Choroid plexus epithelial cell (primary cell): Measurements from ENCODE around the gene CDC42.

ENCODE experiments used
- DNase-seq: peaks from one replicate; pipeline ENCODE4 v3.0.0-alpha.2; 2010; ENCODE audit warnings: low read depth
- H3K4me3 ChIP-seq: 2 replicates; pipeline ENCODE4 v1.5.1; 2011; ENCODE audit warnings: low read depth, mild to moderate bottlenecking, control low read depth, low read length, moderate library complexity
- TF ChIP-seq, protein P1 (sequence below): conservative IDR thresholded peaks from 2 replicates; pipeline ENCODE4 v1.5.1; 2011; ENCODE audit warnings: low read depth, mild to moderate bottlenecking, control low read depth, inconsistent platforms, low read length, moderate library complexity

Gene CDC42

DNA sequence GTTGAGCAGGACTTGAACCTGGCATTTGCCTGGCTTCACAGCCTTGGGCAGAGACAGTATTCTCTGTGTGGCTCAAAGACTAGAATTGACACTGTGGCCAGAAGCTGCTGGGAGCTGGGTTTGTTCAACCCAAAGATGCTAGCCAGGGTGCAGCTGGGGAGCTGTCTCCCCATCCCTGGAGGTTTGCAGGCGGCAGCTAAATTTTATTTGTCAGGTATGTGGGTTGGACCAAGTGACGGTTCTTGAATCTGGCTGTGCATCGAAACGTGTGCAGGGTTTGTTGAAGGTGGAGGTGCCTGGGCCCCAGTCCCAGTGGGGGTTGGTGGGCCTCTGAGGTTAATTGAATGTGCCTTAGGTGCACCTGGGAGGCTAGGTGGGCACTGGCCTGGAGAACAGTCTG is 78.6 kb downstream of the CDC42 start:
- TF ChIP-seq, protein P1, sequence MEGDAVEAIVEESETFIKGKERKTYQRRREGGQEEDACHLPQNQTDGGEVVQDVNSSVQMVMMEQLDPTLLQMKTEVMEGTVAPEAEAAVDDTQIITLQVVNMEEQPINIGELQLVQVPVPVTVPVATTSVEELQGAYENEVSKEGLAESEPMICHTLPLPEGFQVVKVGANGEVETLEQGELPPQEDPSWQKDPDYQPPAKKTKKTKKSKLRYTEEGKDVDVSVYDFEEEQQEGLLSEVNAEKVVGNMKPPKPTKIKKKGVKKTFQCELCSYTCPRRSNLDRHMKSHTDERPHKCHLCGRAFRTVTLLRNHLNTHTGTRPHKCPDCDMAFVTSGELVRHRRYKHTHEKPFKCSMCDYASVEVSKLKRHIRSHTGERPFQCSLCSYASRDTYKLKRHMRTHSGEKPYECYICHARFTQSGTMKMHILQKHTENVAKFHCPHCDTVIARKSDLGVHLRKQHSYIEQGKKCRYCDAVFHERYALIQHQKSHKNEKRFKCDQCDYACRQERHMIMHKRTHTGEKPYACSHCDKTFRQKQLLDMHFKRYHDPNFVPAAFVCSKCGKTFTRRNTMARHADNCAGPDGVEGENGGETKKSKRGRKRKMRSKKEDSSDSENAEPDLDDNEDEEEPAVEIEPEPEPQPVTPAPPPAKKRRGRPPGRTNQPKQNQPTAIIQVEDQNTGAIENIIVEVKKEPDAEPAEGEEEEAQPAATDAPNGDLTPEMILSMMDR: no peak
- no peak for DNase-seq
- no peak overlapping the region for H3K4me3 ChIP-seq

GRCh38 chr1:22131875-22132486 is 79.5 kb downstream of the CDC42 start:
- H3K4me3 ChIP-seq: no peak overlapping the region
- no peak for DNase-seq
- TF ChIP-seq, protein P1: peak; percentile 89

DNA sequence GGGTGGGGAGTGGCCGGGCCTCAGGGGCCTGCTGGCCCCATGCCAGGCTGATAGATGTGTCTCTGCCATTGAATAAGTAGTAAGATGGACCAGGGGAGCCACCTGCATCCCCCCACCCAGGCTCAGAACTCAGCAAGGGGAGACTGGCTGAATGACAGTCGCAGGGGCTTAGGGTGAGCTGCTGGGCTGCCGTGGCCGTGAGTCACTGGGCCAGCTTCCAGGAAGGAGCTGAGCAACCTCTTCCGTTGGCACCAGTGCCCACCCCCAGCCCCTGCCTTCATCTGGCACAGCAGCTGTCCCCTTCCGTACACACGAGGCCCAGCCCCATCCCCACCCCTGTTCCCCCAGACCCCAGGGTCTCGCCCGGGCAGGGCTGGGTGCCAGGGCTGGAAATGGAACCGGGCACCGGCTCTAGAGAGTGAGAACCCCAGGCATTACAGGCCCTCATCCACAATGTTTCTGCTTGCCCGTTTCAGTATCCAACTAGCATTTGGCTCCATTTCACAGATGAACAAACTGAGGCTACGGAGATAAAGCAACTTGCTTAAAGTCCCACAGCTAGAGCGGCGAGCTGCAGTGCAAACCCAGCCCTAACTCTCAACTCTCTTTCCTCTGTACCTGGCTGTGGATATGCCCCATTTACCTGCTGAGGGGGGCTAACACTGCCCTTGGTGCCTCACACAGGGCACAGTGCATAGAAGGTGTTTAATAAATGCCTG is 80.2 kb downstream of the CDC42 start:
- no peak overlapping the region for H3K4me3 ChIP-seq
- TF ChIP-seq, protein P1: no peak
- peak; percentile 40 for DNase-seq

- no peak for DNase-seq
- no peak overlapping the region for H3K4me3 ChIP-seq
- TF ChIP-seq, protein P1: no peak
Measured at GRCh38 chr1:22133247-22133930, 80.9 kb downstream of the CDC42 start.

DNA sequence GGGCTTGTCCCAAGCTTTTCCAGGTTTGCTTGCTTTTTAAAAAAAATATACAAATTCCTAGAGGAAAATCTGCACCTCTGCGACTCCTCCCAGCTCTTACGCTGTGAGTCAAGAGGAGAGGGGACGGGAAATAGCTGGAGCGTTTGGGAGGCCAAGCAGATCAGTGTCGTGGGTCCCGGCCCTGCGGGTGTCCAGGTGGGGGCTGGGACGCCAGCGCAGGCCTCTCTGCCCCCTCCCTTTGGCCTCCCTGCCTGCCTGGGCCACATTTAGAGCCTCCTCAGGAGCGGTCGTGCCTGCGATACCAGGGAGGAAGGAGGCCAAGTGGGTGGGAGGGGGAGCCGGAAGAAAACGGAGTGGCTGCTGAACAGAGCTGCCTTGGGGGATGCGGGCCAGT is 81.4 kb downstream of the CDC42 start:
- DNase-seq: no peak
- H3K4me3 ChIP-seq: no peak overlapping the region
- TF ChIP-seq, protein P1: no peak

GRCh38 chr1:22137004-22137720 is 84.7 kb downstream of the CDC42 start:
- peak overlapping the region; percentile 14 for H3K4me3 ChIP-seq
- TF ChIP-seq, protein P1: no peak
- DNase-seq: peak; percentile 47
